NB4 (cell line): ENCODE results near the gene NECTIN3.

Experiments
- CTCF ChIP-seq: IDR thresholded peaks from one replicate; pipeline ENCODE4 v1.5.1; 2012; ENCODE audit warnings: low read depth, low read length
- MAX ChIP-seq: IDR thresholded peaks from 2 replicates; pipeline ENCODE4 v1.6.1; 2011; ENCODE audit warnings: low read depth, low read length
- MYC ChIP-seq: IDR thresholded peaks from 2 replicates; pipeline ENCODE4 v1.6.1; 2011; ENCODE audit warnings: low read depth, low read length
- POLR2A ChIP-seq: IDR thresholded peaks from 2 replicates; pipeline ENCODE4 v1.6.1; 2011; ENCODE audit warnings: mild to moderate bottlenecking; ENCODE audit not compliant: insufficient read length; ENCODE audit errors: extremely low read depth

DNA sequence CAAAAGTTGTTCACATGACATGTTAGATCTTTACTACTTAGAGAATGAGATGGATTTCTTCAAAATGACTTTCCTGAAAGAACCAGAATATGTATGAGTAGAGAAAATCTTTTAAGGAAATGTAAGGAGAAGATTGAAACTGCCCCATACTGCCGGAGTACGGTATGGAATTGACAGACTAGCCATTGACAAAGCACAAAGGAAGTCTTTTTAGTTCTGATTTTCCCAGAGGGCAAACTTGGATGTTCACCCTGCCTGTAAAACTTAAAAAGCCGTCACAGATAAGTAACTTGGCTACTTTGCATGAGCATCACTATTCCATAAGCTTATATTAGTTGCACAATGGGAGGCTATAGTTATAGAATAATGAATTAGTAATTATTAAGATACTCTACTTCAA lies 93.8 kb downstream of the NECTIN3 start:
- TF ChIP-seq CTCF, result no peak
- no peak for TF ChIP-seq POLR2A
- no peak for TF ChIP-seq MAX
- no peak for TF ChIP-seq MYC
